Measurements from ENCODE around the gene ATP8A1. TPM values are rescaled to one million over a fixed set of nuclear protein-coding genes. Genes with fewer than 3 reads are reported as not detected.

The ATP8A1 gene
- total RNA-seq, 4 donors from 2014 or later = 10.5 to 37.0 (median 16.4) TPM

DNA sequence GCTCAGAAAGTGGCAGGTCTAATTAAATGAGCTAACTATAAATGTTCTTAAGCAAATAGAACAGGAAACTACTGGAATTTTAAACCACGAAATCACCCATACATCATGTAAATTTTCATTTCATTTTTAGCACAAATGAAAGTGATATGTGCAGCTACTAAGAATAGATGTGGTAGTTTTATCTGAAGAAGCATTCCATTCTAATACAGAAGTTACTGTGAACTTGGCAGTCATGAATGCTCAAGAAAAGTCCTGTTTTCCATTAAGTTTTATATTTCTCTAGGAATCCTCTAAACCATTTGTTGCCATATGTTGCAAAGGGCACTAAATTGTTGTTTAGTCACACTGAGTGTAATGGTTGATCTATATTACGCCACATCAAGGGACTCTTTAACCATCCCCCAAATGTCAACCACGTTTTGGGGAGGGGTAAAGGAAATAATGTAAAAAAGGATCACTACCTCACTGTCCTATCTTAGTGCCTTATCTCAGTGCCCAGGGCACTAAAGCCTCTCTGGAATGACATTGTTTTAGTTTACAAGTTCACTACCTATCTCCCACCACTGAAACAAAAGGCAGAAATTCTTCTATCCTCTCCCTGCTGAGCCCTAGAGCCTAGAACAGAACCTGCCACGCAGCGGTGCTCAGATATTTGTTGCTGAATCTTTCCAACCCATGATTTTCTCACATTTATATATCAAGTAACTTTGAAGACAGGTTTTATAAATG lies 141.6 kb downstream of the ATP8A1 start:
- DNase-seq (ENCODE audit: low spot score) (no peak), ATAC-seq (ENCODE audit: low FRiP score) (no peak)
- TF ChIP-seq, protein P1, sequence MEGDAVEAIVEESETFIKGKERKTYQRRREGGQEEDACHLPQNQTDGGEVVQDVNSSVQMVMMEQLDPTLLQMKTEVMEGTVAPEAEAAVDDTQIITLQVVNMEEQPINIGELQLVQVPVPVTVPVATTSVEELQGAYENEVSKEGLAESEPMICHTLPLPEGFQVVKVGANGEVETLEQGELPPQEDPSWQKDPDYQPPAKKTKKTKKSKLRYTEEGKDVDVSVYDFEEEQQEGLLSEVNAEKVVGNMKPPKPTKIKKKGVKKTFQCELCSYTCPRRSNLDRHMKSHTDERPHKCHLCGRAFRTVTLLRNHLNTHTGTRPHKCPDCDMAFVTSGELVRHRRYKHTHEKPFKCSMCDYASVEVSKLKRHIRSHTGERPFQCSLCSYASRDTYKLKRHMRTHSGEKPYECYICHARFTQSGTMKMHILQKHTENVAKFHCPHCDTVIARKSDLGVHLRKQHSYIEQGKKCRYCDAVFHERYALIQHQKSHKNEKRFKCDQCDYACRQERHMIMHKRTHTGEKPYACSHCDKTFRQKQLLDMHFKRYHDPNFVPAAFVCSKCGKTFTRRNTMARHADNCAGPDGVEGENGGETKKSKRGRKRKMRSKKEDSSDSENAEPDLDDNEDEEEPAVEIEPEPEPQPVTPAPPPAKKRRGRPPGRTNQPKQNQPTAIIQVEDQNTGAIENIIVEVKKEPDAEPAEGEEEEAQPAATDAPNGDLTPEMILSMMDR (IDR thresholded peaks at IDR 0.05) = no peak

DNA sequence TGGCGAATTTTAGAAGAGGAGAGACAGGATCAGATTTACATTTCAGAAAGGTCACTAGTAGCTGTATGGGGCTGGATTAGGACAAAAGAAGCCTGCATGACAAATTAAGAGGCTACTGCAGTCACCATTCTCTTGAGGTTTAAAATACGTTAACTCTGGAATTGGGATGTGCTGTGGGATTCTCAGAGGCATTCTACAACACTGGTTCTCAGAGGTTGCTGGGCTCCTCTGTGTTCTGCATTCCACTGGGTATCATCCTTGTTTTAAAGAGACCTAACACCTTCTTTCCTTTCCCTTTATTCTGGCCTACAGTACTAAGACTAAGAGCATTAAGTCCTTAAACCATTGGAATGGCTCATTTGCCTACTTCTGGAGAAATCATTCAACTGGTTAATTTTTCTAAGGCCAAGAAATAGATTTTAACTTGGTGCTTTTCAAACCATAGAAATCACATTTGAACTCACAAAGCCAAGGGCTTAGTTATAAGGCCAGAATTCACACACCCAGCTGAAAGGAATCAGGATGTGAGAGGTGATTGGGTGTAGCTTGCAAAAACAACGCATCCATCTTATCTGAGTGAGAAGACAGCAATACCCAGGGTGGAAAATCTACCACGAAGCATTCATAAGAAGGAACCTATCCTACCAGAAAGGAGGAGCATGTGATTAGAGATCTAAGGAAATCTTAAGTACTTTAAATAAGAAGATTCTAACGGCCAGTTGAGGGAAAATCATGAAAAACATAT lies 143.0 kb downstream of the ATP8A1 start:
- TF ChIP-seq, protein P1 (IDR thresholded peaks at IDR 0.05) = no peak
- DNase-seq (ENCODE audit: low spot score) = no peak
- ATAC-seq (ENCODE audit: low FRiP score) = no peak

DNA sequence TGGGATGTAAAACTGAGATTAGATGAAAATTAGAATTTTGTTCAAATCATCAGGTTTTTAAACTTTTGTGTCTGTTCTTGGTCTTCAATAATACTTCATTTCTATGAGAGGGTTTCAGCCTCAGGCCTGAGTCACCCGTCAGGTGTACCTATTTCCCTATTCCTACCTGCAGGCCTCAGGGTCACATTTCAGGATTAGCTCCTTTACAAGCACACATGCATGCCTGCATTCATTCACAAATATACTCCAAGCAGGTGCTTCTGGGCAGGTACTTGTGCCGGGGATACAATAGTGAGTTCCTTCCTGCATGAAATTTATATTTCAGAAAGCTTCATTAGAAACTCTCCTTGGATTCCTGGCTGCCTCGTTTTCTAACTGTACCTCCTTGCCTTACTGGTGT lies 144.7 kb downstream of the ATP8A1 start:
- DNase-seq (ENCODE audit: low spot score) (no peak), ATAC-seq (ENCODE audit: low FRiP score) (no peak)
- TF ChIP-seq, protein P1 (IDR thresholded peaks at IDR 0.05) = no peak

DNA sequence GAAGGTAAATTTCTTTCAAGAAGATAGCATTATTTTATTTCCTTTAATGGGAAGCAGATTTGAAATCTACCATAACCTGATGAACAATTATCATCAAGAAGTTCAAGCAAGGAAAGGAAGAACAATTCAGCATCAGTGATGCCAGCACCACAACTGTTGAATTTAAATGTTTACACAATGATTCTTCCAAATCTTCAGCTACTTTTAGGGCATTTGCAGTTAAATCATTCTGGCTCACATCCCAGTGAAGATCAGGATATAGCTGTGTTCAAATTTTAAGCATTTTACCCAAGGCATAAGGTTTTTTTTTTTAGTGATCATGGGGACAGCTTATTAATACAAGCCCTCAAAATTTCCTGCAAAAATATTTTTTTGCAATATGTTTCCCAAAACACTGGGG lies 146.7 kb downstream of the ATP8A1 start:
- DNase-seq (ENCODE audit: low spot score) = no peak
- TF ChIP-seq, protein P1 (IDR thresholded peaks at IDR 0.05) = no peak
- no peak for ATAC-seq (ENCODE audit: low FRiP score)

DNA sequence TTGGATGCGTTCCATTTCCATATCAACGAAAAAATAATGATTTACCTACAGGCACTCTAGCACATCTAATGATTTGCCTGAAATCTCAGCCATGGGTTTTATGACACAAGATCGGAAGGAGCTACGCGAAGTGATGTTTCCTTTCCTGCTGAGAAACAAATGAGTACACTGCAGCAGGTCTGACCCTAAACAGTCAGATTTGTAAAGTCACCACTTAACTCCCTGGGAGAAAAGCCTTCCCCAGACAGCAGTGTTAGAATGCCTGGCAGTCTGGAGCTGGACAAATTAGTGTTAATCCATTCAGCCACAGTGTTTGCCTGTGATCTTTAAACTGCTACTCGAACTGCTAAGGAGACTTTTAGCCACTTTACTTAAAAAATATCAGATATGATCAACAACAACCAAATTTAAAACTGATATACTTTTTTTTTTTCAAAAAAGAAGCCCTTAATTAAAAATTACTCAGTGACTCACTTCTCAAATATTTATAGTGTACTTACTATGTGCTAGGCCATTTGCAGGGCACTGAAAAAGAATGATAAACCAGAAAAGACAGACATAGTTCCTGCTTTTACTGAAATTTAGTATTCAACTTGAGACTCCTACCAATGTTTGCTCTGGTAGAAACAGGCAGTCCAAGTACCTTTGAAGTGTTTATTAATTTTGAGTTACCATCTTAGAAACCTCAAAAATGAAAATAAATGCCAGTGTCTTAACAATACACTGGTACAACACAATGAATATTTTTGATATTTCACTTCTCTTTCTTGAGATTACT lies 155.1 kb downstream of the ATP8A1 start:
- DNase-seq (ENCODE audit: low spot score) = no peak
- no peak for ATAC-seq (ENCODE audit: low FRiP score)
- TF ChIP-seq, protein P1 (IDR thresholded peaks at IDR 0.05) = no peak

DNA sequence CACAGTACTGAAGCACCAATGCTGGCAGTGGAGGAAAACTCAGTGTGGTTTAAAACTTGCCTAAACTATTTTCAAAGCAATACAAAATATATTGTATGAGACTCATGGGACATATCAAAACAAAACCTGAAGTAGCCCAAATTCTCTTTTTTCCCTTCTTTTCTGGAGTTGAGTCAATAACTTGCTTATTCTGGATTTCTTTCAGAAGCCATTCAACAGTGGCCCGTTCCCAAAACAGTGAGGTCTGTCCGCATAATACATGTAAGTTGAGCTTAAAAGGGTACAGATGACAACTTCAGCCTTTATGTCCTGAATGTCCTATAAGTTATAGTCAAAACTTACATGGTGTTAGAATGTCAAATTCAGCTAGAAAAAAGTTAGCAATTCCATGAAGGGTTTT lies 158.9 kb downstream of the ATP8A1 start:
- no peak for ATAC-seq (ENCODE audit: low FRiP score)
- no peak for DNase-seq (ENCODE audit: low spot score)
- TF ChIP-seq, protein P1 (IDR thresholded peaks at IDR 0.05) = no peak
